Gastrocnemius medialis (tissue), 4 donors: ENCODE results near the gene TYROBP.

ENCODE experiments used
- POLR2A ChIP-seq, 2 donors: fragments of 450-650 bp; IDR thresholded peaks; one replicate each; pipeline ENCODE4 v1.6.1; 2017; ENCODE audit warnings: antibody characterized with exemption in 2 of 2, mild to moderate bottlenecking in 2 of 2, moderate library complexity in 2 of 2
- TF ChIP-seq, protein P1 (sequence below), 5 experiments: fragments of 450-650 bp in 3 of 5; fragments of 200-600 bp in 2 of 5; sonication (generic) in 2 of 5; IDR thresholded peaks in 4 of 5; conservative IDR thresholded peaks in 1 of 5; 1 replicate in 4 of 5; 2 replicates in 1 of 5; pipeline ENCODE4 v1.5.1; 2016 to 2019; ENCODE audit warnings: antibody characterized with exemption in 5 of 5, mild to moderate bottlenecking in 3 of 5, moderate library complexity in 3 of 5

DNA sequence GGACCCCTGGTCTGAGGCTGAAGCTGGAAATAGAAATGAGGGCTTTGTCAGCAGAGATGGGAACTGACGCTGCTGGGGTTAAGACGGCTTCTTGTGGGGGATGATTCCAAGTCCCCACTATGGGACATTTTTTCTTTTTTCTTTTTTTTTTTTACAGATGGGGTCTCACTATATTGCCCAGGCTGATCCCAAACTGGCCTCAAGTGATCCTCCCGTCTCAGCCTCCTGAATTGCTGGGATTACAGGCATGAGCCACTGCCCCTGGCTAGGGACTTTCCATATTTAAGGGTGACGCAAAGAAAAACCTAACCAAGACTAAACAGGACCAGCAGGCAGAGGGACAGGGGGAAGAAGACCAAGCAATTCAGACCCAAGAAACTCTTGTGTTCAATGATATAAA, 38.1 kb upstream of the TYROBP start:
- TF ChIP-seq, protein P1, sequence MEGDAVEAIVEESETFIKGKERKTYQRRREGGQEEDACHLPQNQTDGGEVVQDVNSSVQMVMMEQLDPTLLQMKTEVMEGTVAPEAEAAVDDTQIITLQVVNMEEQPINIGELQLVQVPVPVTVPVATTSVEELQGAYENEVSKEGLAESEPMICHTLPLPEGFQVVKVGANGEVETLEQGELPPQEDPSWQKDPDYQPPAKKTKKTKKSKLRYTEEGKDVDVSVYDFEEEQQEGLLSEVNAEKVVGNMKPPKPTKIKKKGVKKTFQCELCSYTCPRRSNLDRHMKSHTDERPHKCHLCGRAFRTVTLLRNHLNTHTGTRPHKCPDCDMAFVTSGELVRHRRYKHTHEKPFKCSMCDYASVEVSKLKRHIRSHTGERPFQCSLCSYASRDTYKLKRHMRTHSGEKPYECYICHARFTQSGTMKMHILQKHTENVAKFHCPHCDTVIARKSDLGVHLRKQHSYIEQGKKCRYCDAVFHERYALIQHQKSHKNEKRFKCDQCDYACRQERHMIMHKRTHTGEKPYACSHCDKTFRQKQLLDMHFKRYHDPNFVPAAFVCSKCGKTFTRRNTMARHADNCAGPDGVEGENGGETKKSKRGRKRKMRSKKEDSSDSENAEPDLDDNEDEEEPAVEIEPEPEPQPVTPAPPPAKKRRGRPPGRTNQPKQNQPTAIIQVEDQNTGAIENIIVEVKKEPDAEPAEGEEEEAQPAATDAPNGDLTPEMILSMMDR (IDR thresholded peaks at IDR 0.05 in 4 of 5, conservative IDR thresholded peaks at IDR 0.05 in 1 of 5): no peak
- TF ChIP-seq POLR2A (IDR thresholded peaks at IDR 0.05): no peak
